Measurements from ENCODE around the gene ZDHHC7.
"Not testable (repeated sequence)": the region's sequence is repeated elsewhere in the genome, so short reads cannot be mapped to it uniquely, and the experiment has no call there.

Gene ZDHHC7, protein sequence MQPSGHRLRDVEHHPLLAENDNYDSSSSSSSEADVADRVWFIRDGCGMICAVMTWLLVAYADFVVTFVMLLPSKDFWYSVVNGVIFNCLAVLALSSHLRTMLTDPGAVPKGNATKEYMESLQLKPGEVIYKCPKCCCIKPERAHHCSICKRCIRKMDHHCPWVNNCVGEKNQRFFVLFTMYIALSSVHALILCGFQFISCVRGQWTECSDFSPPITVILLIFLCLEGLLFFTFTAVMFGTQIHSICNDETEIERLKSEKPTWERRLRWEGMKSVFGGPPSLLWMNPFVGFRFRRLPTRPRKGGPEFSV

DNA sequence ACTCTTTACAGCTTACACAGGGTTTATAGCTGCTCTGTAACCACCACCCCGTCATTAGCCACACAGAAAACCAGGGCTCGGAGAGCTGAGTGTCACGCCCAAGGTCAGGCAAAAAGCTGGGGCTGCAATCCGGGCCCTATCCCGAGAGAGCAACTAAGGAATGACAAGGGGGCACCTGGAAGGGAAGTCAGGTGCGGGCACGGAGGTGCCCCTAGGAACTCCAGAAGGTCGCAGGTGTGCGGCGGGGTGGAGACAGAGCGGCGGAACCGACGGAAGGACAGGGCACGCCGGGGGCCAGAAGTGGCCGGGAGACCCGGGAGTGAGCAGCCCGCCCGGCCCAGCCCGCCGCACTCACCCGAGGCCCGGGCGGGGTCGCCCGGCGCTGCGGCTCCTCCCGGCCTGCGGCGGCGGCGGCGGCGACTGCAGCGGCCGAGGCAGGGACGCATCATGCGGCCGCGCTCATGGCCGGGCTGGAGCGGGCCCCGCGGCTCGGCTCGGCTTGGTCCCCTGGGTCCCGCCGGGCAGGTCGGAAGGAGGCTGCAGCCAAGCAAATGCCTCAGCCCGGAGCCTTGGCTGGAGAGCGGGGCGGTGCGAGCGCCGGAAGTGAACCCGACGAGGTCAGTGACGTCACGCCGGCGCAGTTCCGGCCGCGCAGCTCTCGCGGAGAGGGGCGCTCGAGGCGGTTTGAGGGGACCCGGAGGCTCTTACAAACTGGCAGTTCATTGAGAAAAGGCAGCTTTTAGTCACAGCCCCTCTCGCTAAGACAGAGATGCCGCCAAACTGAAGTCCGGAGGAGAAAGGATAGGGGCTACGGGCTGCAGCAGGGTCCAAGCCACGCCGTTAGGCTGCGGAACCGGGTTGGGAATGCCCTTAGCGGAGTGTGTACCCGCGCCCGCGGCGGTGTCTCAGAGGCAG, at the start of gene ZDHHC7:
Gene ZDHHC7 (minus strand): TSS at position 605 of the 915 bp plus-strand sequence. CDS start 20,917 bp downstream, outside the sequence.
- peak; percentile 70 to 75 for DNase-seq (ENCODE audit: low read depth in 2 of 2)

DNA sequence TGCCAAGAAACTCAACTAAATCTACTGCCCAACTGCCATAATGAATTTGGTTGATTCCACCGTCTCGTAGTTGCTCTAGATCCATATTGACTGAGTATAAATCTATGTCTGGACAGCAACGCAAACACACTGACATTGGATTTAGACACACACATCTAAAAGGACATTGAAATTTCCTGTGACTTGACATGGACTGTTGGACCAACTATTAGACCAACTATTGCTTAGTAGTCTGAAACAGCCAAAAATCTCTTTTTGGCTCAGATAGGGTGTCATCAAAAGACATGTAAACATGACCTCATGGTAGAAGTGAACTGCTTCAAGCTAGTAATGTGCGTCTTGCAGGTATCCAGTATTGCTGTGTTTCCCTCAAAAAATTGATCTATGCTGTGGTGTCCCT, 47.6 kb upstream of the ZDHHC7 start:
- no peak for DNase-seq (ENCODE audit: low read depth in 2 of 2)

DNA sequence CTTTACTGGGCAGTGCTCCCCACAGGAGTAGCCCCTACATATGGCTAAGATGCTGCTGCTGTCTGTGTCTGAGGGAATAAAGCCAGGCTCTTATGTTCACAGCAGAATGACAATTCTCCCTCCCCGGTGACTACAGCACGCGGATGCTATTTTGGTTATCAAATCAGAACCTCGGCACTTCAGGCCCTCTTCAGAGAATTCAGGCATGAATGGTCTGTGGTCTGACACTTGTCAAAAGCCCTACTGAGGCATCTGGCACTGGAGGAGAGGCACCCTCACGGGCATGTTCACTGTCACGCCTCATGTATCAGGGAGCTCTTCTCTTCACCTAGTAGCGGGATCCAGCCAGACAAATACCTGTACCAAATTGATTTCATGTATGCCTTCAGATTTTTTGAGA, 46.6 kb upstream of the ZDHHC7 start:
- no peak for DNase-seq (ENCODE audit: low read depth in 2 of 2)

DNA sequence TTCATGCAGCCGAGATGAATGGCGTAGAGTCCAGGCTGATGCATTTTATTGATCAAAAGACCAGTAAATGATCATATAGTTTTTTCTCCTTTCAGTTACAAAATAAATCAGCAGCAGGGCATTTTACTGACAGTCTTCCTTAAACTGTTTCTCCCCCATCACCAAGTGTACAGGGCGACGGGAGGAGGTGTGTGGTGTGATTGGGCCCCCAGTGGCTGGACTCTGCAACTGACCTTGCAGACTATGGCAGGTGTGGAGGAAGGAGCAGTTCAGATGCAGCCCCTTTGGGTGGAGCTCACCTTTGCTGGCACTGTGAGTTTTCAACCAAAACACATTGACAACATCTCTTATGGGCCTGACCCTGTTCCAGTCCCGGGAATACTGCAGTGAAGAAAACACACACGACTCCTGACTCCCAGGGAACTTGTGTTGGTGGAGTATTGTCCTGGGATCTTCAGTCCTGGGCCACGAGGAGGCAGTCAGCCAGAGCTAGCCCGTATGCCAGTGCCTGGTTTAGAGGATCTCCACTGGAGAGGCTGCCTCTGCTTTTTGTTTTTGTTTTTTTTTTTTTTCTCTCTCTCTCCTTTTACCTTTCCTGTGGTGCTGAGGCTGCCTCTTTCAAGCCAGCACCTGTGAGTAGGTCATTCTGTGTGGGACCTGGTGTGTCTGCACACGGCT, 46.0 kb upstream of the ZDHHC7 start:
- DNase-seq (ENCODE audit: low read depth in 2 of 2), result no peak

DNA sequence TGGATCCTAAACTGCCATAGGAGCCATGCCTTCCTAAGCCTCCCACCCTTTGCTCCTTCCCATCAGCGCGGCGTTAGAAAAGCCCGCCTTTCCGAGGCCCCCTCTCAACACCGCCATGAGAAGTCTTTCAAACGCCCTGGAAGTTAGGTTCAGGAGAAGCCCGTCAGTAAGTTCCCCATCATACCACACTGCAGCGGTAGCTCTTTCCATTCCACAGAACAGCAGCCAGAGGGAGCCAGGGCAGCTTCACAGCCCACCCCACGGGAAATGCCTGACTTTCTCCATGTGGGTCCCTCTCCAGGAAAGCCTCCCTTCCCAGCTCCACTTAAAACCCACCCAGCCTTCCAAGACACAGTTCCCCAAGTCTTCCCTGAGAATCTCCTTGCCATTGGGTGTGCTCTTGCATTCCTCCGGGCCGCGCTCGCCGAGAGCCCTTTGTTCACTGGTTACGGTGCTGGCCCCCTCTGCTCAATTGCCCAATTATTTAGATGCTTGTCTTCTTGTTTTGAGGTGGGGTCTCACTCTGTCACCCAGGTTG, 44.9 kb upstream of the ZDHHC7 start:
- no peak for DNase-seq (ENCODE audit: low read depth in 2 of 2)

DNA sequence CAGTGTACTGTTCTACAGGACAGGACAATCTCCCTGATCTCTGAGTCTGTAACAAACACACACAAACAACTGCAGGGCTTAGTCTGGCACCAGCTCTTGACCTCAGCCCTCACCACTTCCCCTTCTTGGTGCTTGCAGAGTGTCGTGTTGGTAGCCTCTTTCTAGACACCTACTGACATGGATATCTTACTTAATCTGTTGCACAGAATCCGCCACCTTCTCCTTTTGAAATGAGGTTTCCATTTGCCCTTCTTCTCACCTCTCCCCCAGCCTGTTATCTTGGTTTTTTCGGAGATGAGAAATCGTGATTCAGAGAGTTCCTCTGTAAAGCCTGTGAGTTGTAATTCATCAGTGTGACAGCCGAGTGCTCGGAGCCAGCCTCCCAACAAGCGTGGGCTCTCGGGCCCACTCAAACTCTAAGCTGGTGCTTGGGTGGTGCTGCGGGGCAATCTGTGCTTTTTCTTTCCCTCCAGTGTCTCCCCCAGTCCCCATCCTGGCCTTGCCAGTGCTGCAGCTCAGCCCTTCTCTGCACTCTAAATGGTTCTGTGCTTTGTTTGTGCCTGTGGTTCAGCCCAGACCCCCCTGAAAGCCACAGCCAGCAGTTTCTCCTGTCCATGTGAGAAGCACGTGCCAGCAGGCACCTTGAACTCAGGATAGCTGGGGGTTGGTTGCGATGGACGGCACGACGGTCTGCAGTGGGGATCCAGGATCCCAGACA, 44.3 kb upstream of the ZDHHC7 start:
- peak; percentile 66 to 67 for DNase-seq (ENCODE audit: low read depth in 2 of 2)

DNA sequence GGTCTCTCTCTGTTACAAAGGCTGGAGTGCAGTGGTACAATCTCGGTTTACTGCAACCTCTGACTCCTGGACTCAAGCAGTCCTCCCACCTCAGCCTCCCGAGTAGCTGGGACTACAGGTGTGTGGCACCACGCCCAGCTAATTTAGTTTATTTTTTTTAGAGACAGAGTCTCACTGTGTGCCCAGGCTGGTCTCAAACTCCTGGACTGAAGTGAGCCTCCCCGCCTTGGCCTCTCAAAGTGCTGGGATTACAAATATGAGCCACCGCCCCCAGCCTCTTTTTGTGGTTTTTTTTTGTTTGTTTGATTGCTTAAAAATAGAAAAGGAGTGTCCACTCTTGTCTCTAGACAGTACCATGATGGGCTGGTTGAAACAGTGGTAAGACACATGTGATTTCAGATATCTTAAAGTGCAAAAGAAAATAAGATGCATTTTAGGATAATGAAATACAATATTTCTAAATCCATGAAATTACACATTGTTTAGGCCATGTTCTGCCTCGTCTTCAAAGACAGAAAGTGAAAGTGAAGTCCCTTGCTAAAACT, 43.7 kb upstream of the ZDHHC7 start:
- DNase-seq (ENCODE audit: low read depth in 2 of 2), result no peak

DNA sequence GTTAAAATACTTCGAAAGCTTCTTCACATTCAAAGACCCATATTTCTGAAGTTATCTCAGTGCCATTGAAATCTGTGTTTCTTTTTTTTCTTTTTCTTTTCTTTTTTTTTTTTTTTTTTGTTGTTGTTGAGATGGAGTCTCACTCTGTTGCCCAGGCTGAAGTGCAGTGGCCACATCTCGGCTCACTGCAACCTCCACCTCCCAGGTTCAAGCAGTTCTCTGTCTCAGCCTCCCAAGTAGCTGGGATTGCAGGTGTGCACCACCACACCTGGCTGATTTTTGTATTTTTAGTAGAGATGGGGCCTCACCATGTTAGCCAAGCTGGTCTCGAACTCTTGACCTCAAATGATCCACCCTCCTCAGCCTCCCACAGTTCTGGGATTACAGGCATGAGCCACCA, 43.0 kb upstream of the ZDHHC7 start:
- DNase-seq (ENCODE audit: low read depth in 2 of 2), result not testable (repeated sequence)

DNA sequence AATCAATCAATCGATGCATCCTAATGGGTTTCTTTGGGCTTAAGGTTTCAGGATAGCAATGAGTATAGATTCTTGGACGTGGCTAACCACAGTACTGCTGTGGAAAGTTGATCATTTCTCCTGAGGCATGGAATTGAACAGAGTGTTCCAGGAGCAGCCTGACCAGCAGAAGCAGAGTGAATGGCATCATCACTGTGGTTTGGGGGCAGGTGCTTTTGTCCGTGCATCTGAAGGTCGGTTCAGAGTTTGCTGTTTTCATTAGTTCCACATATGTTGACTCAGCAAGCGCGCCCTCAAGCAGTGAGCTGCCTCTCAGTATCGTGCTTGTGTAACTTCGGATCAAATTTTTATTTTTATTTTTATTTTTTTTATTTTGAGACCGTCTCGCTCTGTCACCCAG, 41.2 kb upstream of the ZDHHC7 start:
- no peak for DNase-seq (ENCODE audit: low read depth in 2 of 2)

DNA sequence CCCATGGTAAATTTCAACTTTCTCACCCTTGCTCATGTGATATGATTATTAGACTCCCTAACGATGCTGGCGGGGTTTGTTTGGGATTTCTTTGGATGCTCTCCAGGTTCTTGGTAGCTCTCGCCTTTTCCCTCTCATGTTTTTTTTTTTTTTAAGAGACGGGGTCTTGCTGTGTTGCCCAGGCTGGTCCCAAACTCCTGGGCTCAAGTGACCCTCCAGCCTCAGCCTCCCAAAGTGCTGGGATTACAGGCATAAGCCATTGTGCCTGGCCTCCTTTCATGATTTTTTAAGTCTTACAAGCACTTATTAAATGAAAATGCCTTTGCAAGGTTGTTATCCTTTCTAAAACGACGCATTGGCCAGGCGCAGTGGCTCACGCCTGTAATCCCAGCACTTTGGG, 40.3 kb upstream of the ZDHHC7 start:
- no peak for DNase-seq (ENCODE audit: low read depth in 2 of 2)

DNA sequence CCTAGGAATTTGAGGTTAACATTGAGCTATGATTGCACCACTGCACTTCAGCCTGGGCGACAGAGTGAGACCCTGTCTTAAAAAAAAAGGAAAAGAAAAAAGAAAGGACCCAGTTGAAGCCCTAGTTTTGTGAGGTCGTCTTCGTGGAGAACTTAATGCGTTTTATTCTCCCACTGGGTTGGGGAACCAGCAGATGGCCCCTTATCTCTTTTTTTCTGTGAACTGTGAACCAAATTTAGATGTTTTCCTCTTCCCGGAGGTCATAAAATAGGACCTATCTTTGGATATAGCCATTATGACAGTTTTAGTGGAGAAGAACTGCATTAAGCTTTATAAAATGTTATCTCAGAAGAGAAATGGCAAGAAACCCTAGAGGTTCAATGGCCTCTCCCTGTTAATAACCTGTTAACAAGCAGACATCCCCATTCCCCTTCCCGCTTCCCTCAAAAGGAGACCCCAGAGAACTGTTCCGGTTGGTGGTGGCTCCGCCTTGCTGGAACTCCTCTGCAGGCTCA, 39.8 kb upstream of the ZDHHC7 start:
- no peak for DNase-seq (ENCODE audit: low read depth in 2 of 2)

DNA sequence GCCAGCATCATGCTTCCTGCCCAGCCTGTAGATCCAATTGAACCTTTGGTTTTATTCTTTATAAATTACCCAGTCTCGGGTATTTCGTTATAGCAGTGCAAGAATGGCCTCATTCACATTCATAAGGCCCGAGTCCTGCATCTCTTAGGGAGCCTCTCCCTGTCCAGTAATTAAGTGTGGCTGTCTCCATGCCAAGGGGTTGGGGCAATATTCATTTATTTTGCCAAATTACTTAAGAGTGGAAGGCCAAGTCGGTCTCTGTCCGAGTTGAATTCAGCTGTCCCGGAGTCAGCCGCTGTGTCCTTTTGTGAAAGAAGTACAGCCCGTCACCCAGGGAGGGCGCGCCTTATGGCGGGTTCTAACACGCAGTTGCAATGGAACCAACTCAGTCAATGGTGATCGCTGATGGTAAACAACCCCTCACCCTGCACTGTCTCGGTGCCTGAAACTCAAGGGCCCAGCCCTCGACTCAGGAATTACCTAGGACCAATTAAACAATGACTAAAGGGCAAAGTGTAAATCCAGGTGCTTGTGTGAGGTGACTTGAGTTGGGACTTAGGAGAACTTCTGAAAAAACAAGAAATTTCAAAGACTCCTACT, 38.5 kb upstream of the ZDHHC7 start:
- no peak for DNase-seq (ENCODE audit: low read depth in 2 of 2)

DNA sequence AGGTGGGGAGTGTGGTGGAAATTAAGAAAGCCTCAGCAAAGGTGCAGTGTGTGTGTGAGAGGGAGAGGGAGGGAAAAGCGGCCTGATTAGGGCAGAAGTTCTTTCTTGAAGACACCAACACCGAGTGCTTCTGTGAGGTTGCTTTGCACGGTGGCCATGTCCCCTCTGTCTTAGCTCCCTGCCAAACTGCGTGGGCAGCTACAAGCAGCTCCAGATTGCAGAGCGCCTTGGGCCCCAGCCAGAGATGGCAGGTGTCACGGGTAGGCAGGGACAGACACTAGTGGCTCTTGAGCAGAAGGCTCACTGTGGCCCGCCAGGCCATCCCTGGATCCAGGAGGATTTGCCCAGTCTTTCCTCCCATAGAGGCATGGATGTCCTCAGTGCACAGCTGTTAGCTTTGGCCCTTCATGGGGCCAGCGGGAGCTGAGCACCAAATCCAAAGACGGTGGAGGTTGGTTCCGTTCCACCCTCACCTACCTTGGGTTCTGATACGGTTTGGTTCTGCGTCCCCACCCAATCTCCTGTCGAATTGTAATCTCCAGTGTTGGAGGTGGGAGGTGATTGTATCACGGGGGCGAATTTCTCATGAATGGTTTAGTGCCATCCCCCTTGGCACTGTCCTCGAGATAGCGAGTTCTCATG, 37.7 kb upstream of the ZDHHC7 start:
- DNase-seq (ENCODE audit: low read depth in 2 of 2), result no peak

DNA sequence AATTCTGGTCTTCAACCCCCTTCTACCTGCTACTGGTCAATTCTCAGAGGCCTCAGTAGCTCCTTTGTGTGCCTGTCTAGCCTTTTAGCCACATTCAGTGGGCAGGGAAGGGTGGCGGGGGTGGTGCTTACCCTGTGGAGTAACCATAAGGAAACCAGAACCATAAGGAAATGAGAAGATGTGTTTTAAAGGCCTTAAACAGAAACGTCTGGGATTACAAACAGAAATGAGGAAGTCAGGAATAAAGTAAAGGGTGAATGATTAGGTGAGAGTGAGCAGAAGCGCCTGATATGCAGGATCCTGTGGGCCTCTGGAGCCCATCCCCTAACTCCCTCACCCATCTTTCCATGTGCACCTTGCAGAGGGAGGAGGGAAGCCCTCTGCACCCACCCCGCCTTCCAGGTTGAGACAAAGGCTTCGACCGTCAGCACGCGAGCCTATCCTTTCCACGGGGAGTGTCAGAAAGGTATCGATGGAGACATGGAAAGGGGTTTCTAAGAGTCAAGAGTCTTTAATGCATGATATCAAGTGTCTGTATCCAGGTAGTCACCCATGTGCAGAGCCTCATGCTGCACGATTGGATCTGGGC, 36.6 kb upstream of the ZDHHC7 start:
- no peak for DNase-seq (ENCODE audit: low read depth in 2 of 2)

DNA sequence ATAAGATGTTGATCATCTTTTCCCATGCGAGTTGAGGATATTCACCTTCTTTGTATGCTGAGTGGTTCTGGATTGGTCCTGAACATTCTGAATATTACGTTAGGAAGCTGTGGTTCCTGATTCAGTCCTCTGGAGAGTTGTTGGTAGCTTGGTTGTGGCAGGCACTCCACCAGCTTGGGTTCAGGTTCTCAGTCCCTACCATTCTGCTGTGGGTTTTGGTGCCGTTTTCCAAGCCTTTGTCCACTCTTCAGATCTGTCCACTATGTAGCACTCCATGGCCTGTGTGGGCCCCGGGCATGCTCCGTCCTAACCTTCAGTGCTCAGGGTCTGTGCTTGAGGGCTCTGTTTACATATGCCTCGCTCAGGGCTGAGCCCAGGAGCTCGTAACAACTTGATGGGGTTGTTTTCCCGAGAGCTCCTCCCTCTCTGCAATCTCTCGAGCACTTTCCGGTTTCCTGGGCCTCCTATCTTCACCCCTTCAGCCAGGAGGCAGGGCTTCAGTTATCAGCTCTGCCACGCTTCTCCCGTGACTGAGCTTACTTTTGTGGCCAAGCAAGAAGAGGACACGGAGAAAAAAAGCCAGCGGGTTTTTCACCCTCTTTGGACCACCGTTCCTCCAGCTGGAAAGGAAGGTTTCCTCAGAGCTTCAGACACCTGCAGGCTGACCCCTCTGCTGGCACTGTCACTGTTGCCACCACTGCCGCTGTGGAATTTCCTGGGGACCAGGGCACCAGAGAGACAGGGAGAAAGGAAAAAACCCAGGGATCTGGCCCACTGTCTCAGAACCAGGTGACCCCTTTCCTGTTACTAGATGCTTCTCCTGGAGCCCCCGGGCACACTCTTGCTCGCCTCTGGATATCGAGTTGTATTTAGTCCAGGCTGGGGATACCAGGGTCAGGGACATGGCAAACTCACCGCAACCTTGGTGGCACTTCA, 35.9 kb upstream of the ZDHHC7 start:
- no peak for DNase-seq (ENCODE audit: low read depth in 2 of 2)

DNA sequence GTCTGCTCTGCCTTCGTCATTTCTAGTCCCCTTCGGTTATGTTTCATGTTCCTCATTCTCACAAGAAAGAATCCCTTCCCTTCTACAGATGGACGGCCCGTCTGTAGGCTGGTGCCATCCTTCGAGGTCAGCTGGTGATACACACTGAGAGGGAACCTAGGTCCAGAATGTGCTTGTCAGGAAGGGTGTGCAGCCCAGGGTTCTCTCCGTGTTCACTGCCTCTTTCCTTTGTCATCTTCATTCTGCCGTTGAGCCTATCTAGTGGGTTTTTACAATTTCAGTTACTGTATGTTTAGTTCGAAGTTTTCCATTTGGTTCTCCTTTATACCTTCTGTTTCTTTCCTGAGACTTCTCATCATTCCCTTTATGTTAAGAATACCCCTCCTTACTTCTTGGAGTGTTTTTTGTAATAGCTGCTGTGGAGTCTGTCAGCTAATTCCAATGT, 35.2 kb upstream of the ZDHHC7 start:
- no peak for DNase-seq (ENCODE audit: low read depth in 2 of 2)

DNA sequence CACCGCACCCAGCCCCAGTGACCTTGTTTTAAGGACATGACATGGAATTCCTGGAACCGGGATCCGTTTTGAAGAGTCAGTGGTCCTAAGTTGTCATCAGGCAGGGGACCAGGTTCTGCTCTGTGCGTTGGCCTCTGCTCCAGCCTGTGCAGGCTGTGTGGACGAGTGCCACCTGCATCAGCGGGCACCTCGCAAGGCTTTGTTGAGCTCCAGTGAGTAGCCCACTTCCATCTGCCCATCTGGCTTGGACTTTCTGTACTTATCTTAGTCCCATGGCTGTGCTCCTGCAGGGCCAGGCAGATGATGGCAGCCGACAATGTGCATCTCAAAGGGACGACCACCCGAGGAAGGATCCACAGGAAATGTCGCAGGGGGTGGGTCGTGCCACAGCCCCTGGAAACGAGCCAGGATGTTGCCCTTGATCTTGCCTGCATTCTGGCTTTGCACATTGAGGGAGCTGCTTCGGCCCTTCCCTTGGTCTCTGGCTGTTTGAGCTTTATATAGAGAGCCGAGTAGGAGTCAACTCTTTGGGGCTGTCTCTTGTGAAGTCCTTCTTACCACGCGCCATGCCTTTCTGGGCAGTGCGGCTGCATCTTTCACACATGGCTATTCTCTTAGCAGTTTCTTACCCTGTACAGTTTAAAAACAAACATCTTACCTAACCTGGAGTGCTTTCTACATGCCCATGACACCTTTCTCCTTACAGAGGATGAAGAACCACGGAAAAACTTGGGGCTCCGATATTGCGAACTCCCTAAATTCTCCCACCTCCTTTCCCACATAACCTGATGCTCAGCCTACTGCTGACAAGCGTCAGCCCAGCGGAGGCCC, 34.5 kb upstream of the ZDHHC7 start:
- DNase-seq (ENCODE audit: low read depth in 2 of 2), result no peak

DNA sequence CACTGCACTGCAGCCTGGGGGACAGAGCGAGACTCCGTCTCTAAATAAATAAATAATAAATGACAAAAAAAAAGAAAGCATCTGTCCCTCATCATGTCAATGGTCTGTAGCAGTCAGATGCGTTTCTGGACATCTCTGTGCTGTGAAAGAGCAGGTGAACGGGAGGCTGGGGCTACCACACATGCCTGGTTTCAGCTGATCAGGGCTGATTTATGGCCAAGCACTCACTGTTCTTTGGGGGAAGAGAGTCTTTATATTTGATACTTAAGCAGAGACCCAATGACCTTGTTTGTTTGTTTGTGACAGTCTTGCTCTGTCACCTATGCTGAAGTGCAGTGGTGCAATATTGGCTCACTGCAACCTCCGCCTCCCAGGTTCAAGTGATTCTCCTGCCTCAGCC, 33.7 kb upstream of the ZDHHC7 start:
- no peak for DNase-seq (ENCODE audit: low read depth in 2 of 2)
